GM12892 (cell line): Measurements from ENCODE around the gene NAPEPLD.

Experiments
- POLR2A ChIP-seq: IDR thresholded peaks from 2 replicates; pipeline ENCODE4 v1.6.1; 2011; ENCODE audit warnings: low read depth, low read length, control low read depth
- POLR2AphosphoS5 ChIP-seq: IDR thresholded peaks from 2 replicates; pipeline ENCODE4 v1.6.1; 2011; ENCODE audit warnings: low read depth, low read length, control low read depth

- no peak for TF ChIP-seq POLR2A
- no peak for TF ChIP-seq POLR2AphosphoS5
Observed at GRCh38 chr7:103076764-103077163, 72.1 kb downstream of the NAPEPLD start.
